GM21737 (cell line): ENCODE data around the gene IFNGR1.
"Not testable (repeated sequence)": the region's sequence is repeated elsewhere in the genome, so short reads cannot be mapped to it uniquely, and the experiment has no call there.

Experiments used
- ATAC-seq: cut with Tn5 transposase; IDR thresholded peaks from one replicate; pipeline ENCODE4 v1.9.1; 2021; ENCODE audit warnings: mild to moderate bottlenecking, moderate library complexity; ENCODE audit not compliant: unreplicated experiment

The IFNGR1 gene

DNA sequence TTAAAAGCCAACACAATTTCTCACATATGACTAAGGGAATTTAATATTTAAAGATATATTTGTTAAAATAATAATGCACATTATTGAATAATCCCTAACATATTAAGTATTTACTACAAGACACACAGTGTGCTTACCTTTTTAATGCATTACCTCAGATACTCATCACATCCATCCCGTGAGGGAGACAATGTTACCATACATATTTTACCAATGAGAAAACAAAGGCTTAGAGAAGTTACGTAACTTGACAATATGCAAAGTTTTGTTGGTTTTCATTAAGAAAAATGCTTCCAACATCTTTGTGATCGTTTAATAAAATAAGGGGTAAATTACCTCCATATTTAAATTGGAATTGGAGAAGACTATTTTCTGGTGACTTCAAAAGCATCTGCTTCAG is 4.3 kb downstream of the IFNGR1 start:
- ATAC-seq: no peak

DNA sequence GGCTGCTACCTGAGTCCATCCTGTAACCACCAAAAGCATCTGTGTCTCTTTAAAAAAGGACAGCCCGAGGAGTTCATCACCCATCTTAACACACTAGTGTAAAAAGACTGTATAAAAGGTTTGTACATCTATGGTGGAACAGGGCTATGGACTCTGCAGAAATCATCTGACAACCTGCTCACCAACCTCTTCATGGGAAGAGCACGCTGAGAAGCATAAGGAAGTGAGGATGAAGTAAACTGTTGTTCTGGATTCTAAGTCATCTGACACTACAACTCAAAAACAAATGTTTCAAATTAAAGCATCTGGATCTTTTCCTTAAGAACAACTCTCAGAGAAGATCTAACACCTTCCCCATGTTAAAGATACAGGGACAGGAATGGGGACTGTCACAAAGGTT is 5.4 kb downstream of the IFNGR1 start:
- no peak for ATAC-seq

GRCh38 chr6:137213331-137213740 is 5.8 kb downstream of the IFNGR1 start:
- no peak for ATAC-seq

- ATAC-seq: no peak
Observed at GRCh38 chr6:137211910-137212309, 7.3 kb downstream of the IFNGR1 start.

GRCh38 chr6:137210903-137211302 is 8.3 kb downstream of the IFNGR1 start:
- no peak for ATAC-seq

- ATAC-seq: no peak
Observed at GRCh38 chr6:137208279-137208678, 10.9 kb downstream of the IFNGR1 start.

- not testable (repeated sequence) for ATAC-seq
Observed at GRCh38 chr6:137207457-137207856, 11.7 kb downstream of the IFNGR1 start.

GRCh38 chr6:137206577-137206976 is 12.6 kb downstream of the IFNGR1 start:
- ATAC-seq: no peak

GRCh38 chr6:137203256-137203655 is 15.9 kb downstream of the IFNGR1 start:
- ATAC-seq: no peak

GRCh38 chr6:137202078-137202477 is 17.1 kb downstream of the IFNGR1 start:
- peak; percentile 64 for ATAC-seq

GRCh38 chr6:137201006-137201405 is 18.2 kb downstream of the IFNGR1 start:
- no peak for ATAC-seq

- no peak for ATAC-seq
Observed at GRCh38 chr6:137200288-137200687, 18.9 kb downstream of the IFNGR1 start.

GRCh38 chr6:137197684-137198645 is 21.2 kb downstream of the IFNGR1 start:
- no peak for ATAC-seq

- ATAC-seq: no peak
Observed at GRCh38 chr6:137193256-137194070, 25.7 kb downstream of the IFNGR1 start.

- no peak for ATAC-seq
Observed at GRCh38 chr6:137192821-137193220, 26.4 kb downstream of the IFNGR1 start.

DNA sequence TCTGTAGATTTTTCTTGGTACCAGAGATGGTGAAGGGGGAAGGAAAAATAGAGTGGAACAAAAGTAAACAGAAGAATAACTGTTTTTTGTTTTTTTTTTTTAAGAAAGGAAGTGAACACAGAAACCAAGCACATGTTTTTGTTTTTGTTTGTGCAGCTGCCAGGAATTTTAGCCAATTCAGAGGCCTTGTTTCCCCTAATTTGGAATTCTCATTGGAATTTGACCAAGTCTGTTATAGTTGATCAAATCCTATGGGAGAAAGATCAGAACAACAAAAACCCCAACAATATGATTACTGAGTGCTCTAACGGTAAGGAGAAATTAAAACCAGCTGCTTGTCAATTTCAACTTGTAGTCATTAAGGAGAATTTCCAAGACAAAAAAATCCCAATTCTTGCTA is 27.5 kb downstream of the IFNGR1 start:
- no peak for ATAC-seq

DNA sequence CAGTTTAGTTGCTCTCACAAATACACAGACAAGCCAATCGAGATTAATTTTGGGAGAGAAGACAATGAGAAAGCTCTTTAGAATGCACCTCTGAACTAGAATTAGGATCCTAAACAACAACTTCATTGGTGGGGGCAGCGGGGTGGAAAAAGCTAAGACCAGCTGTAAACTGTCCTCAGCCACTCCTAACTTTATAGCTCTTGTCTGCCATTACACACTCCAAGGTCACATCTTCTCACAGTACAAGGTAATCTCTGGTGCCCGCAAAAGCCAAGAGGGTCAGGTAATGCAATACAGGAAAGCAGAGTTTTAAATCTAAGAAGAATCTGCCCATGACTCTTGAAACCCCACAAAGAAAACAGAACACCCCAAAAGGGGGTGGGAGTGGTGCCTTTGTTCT is 27.9 kb downstream of the IFNGR1 start:
- ATAC-seq: no peak

- ATAC-seq: no peak
Observed at GRCh38 chr6:137190583-137191094, 28.5 kb downstream of the IFNGR1 start.

GRCh38 chr6:137188855-137189254 is 30.3 kb downstream of the IFNGR1 start:
- ATAC-seq: no peak

DNA sequence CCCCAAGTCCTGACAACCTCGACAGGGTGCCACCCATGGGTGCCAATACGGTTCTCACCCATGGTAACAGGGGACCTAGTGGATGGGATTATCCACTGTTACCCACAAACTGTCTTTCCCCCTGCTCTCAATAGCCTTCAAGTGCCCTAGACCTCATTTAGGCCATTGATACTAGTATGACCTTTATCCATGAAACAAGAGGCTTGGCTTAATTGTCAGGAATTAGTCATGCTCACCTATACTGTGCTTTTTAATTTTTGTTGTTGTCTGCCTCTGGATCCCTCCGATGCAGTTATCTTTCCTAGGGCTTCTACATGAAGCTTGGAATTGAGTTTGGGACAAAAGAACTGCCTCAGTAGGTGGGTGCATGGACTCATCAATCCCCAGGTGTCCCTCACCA is 33.9 kb downstream of the IFNGR1 start:
- ATAC-seq: no peak

GRCh38 chr6:137182654-137183073 is 36.5 kb downstream of the IFNGR1 start:
- ATAC-seq: no peak
